ENCODE measurements around the gene COX6A2. TPM values are rescaled to one million over a fixed set of nuclear protein-coding genes. Genes with fewer than 3 reads are reported as not detected.

COX6A2 gene
- total RNA-seq, 1 donor from 2014 or later, result not detected

- H3K4me1 Mint-ChIP-seq (ENCODE audit: low read depth, unreplicated experiment), result peaks cover 25% of the 10 kb centered on the region
- no peaks in the 10 kb centered on the region for H3K9me3 Mint-ChIP-seq (ENCODE audit: unreplicated experiment)
- H3K36me3 Mint-ChIP-seq (ENCODE audit: low read depth, unreplicated experiment), result peaks cover 36% of the 10 kb centered on the region
- peak overlapping the region; percentile 54 for H3K4me2 ChIP-seq (ENCODE audit: low read length)
- peaks cover 81% of the 10 kb centered on the region for H4K20me1 ChIP-seq (ENCODE audit: insufficient read depth, low read length)
- no peak for TF ChIP-seq EZH2 (IDR thresholded peaks at IDR 0.05; ENCODE audit: insufficient read depth, low read length)
- no peak for TF ChIP-seq CTCF (IDR thresholded peaks at IDR 0.05; ENCODE audit: insufficient read depth, low read depth, low read length)
- H3K9me3 ChIP-seq (ENCODE audit: insufficient read depth, low read depth, low read length), result peaks cover 4% of the 10 kb centered on the region
- H3K4me1 ChIP-seq (ENCODE audit: insufficient read depth, low read length), result peaks cover 32% of the 10 kb centered on the region
- no peaks in the 10 kb centered on the region for H3K27me3 ChIP-seq (ENCODE audit: insufficient read depth, low read length)
- no peak overlapping the region for H3K27ac Mint-ChIP-seq (ENCODE audit: unreplicated experiment)
- H3K27me3 Mint-ChIP-seq (ENCODE audit: low read depth, unreplicated experiment), result no peaks in the 10 kb centered on the region
- H3K4me3 ChIP-seq (ENCODE audit: insufficient read depth, low read depth, low read length), result no peak overlapping the region
- no peak overlapping the region for H3K27ac ChIP-seq (ENCODE audit: low read depth, low read length)
- no peak overlapping the region for H3K9ac ChIP-seq (ENCODE audit: low read length)
- H3K79me2 ChIP-seq (ENCODE audit: insufficient read depth, low read length), result peaks cover 44% of the 10 kb centered on the region
- DNase-seq (ENCODE audit: low read depth), result no peak
- H3K36me3 ChIP-seq (ENCODE audit: insufficient read depth, low read length), result peaks cover 22% of the 10 kb centered on the region
- no peak for FAIRE-seq
- peak overlapping the region; percentile 76 for H3K4me3 Mint-ChIP-seq (ENCODE audit: unreplicated experiment)
- H2AFZ ChIP-seq (ENCODE audit: low read depth, low read length), result no peak overlapping the region
Observed at GRCh38 chr16:31476303-31477219, 48.4 kb upstream of the COX6A2 start.

GRCh38 chr16:31475946-31476302, 47.8 kb upstream of the COX6A2 start:
- Histone ChIP-seq H3K36me3 (ENCODE audit: insufficient read depth, low read length) (peaks cover 22% of the 10 kb centered on the region), H3K27me3 (ENCODE audit: insufficient read depth, low read length) (no peaks in the 10 kb centered on the region), H3K27ac (ENCODE audit: low read depth, low read length) (no peak overlapping the region), H3K79me2 (ENCODE audit: insufficient read depth, low read length) (peaks cover 50% of the 10 kb centered on the region), H3K9ac (ENCODE audit: low read length) (no peak overlapping the region), H3K9me3 (ENCODE audit: insufficient read depth, low read depth, low read length) (peaks cover 4% of the 10 kb centered on the region), H3K4me3 (ENCODE audit: insufficient read depth, low read depth, low read length) (no peak overlapping the region), H3K4me2 (ENCODE audit: low read length) (peak overlapping the region; percentile 54), H2AFZ (ENCODE audit: low read depth, low read length) (no peak overlapping the region), H3K4me1 (ENCODE audit: insufficient read depth, low read length) (peaks cover 38% of the 10 kb centered on the region), H4K20me1 (ENCODE audit: insufficient read depth, low read length) (peaks cover 78% of the 10 kb centered on the region)
- no peak for DNase-seq (ENCODE audit: low read depth)
- H3K9me3 Mint-ChIP-seq (ENCODE audit: unreplicated experiment), result no peaks in the 10 kb centered on the region
- H3K4me3 Mint-ChIP-seq (ENCODE audit: unreplicated experiment), result peak overlapping the region; percentile 76
- H3K36me3 Mint-ChIP-seq (ENCODE audit: low read depth, unreplicated experiment), result peaks cover 36% of the 10 kb centered on the region
- FAIRE-seq, result no peak
- H3K27me3 Mint-ChIP-seq (ENCODE audit: low read depth, unreplicated experiment), result no peaks in the 10 kb centered on the region
- TF ChIP-seq CTCF (IDR thresholded peaks at IDR 0.05; ENCODE audit: insufficient read depth, low read depth, low read length) (no peak), EZH2 (IDR thresholded peaks at IDR 0.05; ENCODE audit: insufficient read depth, low read length) (no peak)
- H3K27ac Mint-ChIP-seq (ENCODE audit: unreplicated experiment), result no peak overlapping the region
- H3K4me1 Mint-ChIP-seq (ENCODE audit: low read depth, unreplicated experiment), result peaks cover 29% of the 10 kb centered on the region
